Endodermal cell (in vitro differentiated cells): ENCODE data around the gene TFPI2. TPM values are rescaled to one million over a fixed set of nuclear protein-coding genes. Genes with fewer than 3 reads are reported as not detected.
A peak's percentile ranks its signal among the peaks of the same experiment; 100 is the strongest.

Source experiments
- DNase-seq: peaks from one replicate; pipeline ENCODE4 v3.0.0-alpha.2; 2017
- H3K27ac ChIP-seq: 2 replicates; pipeline ENCODE4 v1.5.1; 2013; ENCODE audit warnings: mild to moderate bottlenecking, low read depth, low read length, moderate library complexity
- H3K27me3 ChIP-seq: 2 replicates; pipeline ENCODE4 v1.6.1; 2013; ENCODE audit warnings: mild to moderate bottlenecking, low read length, moderate library complexity; ENCODE audit not compliant: insufficient read depth, control insufficient read depth, poor library complexity, severe bottlenecking
- H3K36me3 ChIP-seq: 2 replicates; pipeline ENCODE4 v1.7.0; 2013; ENCODE audit warnings: mild to moderate bottlenecking, low read length, moderate library complexity; ENCODE audit not compliant: control insufficient read depth, insufficient read depth
- H3K4me1 ChIP-seq: one replicate; pipeline ENCODE4 v1.7.0; 2013; ENCODE audit warnings: low read length; ENCODE audit not compliant: control insufficient read depth, insufficient read depth
- H3K4me3 ChIP-seq: 2 replicates; pipeline ENCODE4 v1.5.1; 2013; ENCODE audit warnings: mild to moderate bottlenecking, low read length, moderate library complexity
- H3K9ac ChIP-seq: 2 replicates; pipeline ENCODE4 v1.6.1; 2013; ENCODE audit warnings: mild to moderate bottlenecking, low read length, moderate library complexity; ENCODE audit not compliant: poor library complexity, severe bottlenecking; ENCODE audit errors: extremely low read depth
- H3K9me3 ChIP-seq: 2 replicates; pipeline ENCODE4 v1.6.1; 2013; ENCODE audit warnings: mild to moderate bottlenecking, low read length, moderate library complexity; ENCODE audit not compliant: control insufficient read depth
- H3K27ac Mint-ChIP-seq: 2 replicates; pipeline ENCODE4 v1.8.0; 2020; ENCODE audit warnings: mixed read lengths
- H3K27me3 Mint-ChIP-seq: 2 replicates; pipeline ENCODE4 v1.8.0; 2021; ENCODE audit warnings: mild to moderate bottlenecking, mixed read lengths; ENCODE audit not compliant: insufficient read depth
- H3K36me3 Mint-ChIP-seq: 2 replicates; pipeline ENCODE4 v1.8.0; 2020; ENCODE audit warnings: low read depth, mixed read lengths
- H3K4me1 Mint-ChIP-seq: 2 replicates; pipeline ENCODE4 v1.8.0; 2020; ENCODE audit warnings: mixed read lengths
- H3K4me3 Mint-ChIP-seq: 2 replicates; pipeline ENCODE4 v1.8.0; 2020; ENCODE audit warnings: mild to moderate bottlenecking, moderate library complexity, mixed read lengths
- H3K9me3 Mint-ChIP-seq: 2 replicates; pipeline ENCODE4 v1.8.0; 2020; ENCODE audit warnings: mild to moderate bottlenecking, mixed read lengths
- CTCF ChIP-seq: fragments of 200-600 bp; sonication (generic); conservative IDR thresholded peaks from 2 replicates; pipeline ENCODE4 v1.5.0; 2021; ENCODE audit warnings: antibody characterized with exemption, mild to moderate bottlenecking
- WGBS, 2 experiments: methylation state at CpG; one replicate each; pipeline versions ENCODE4 v1.1.5 to v1.1.7; 2013; ENCODE audit warnings: missing lambda C conversion rate in 2 of 2, mixed read lengths in 1 of 2; ENCODE audit not compliant: insufficient coverage in 1 of 2, insufficient read length in 1 of 2; 5-methylcytosine and 5-hydroxymethylcytosine counted together
- total RNA-seq, 2 donors: library from RNA; stranded (reverse); fragmentation: NEBNext Ultra II Directional in 1 of 2; extraction: Animal tissue kit (Norgen Biotek cat#: 25700) in 1 of 2; gene quantifications; 2 replicates in 1 of 2; 3 replicates in 1 of 2; pipeline ENCODE4 v1.2.1, GENCODE V29; 2021

TFPI2 gene
- total RNA-seq, 2 donors from 2014 or later = 2.3 to 3.1 TPM

- H3K27me3 Mint-ChIP-seq = no peaks in the 10 kb centered on the region
- peak; percentile 71 for TF ChIP-seq CTCF
- 85 to 87% methylated on average over 3 to 4 of the region's 4 CpGs for WGBS, 2 experiments
- H3K4me1 Mint-ChIP-seq = no peaks in the 10 kb centered on the region
- no peaks in the 10 kb centered on the region for H3K9me3 Mint-ChIP-seq
- no peaks in the 10 kb centered on the region for H3K36me3 Mint-ChIP-seq
- H3K4me3 Mint-ChIP-seq = no peak overlapping the region
- Histone ChIP-seq H3K4me1 (no peaks in the 10 kb centered on the region), H3K27me3 (no peaks in the 10 kb centered on the region), H3K9ac (no peak overlapping the region), H3K9me3 (no peaks in the 10 kb centered on the region), H3K4me3 (no peak overlapping the region), H3K36me3 (no peaks in the 10 kb centered on the region), H3K27ac (no peak overlapping the region)
- no peak overlapping the region for H3K27ac Mint-ChIP-seq
- DNase-seq = no peak
These were observed 29.1 kb downstream of the TFPI2 start for GRCh38 chr7:93861325-93861949.

GRCh38 chr7:93860261-93860660 is 30.3 kb downstream of the TFPI2 start:
- no peaks in the 10 kb centered on the region for H3K4me1 Mint-ChIP-seq
- Histone ChIP-seq H3K9me3 (no peaks in the 10 kb centered on the region), H3K27me3 (no peaks in the 10 kb centered on the region), H3K36me3 (no peaks in the 10 kb centered on the region), H3K9ac (no peak overlapping the region), H3K4me3 (no peak overlapping the region), H3K4me1 (no peaks in the 10 kb centered on the region), H3K27ac (no peak overlapping the region)
- 90% methylated on average over 1 of the region's 1 CpG; no CpG with 5 or more reads in 1 of the 2 experiments for WGBS, 2 experiments
- no peaks in the 10 kb centered on the region for H3K36me3 Mint-ChIP-seq
- no peaks in the 10 kb centered on the region for H3K9me3 Mint-ChIP-seq
- TF ChIP-seq CTCF = no peak
- no peak overlapping the region for H3K4me3 Mint-ChIP-seq
- no peaks in the 10 kb centered on the region for H3K27me3 Mint-ChIP-seq
- no peak for DNase-seq
- H3K27ac Mint-ChIP-seq = no peak overlapping the region

- H3K27me3 ChIP-seq = no peaks in the 10 kb centered on the region
- no peaks in the 10 kb centered on the region for H3K4me1 Mint-ChIP-seq
- H3K9me3 Mint-ChIP-seq = no peaks in the 10 kb centered on the region
- no peak overlapping the region for H3K27ac Mint-ChIP-seq
- H3K4me3 Mint-ChIP-seq = no peak overlapping the region
- no peaks in the 10 kb centered on the region for H3K9me3 ChIP-seq
- peaks cover 3% of the 10 kb centered on the region for H3K27me3 Mint-ChIP-seq
- no peak for TF ChIP-seq CTCF
- H3K36me3 Mint-ChIP-seq = no peaks in the 10 kb centered on the region
- no peak overlapping the region for H3K9ac ChIP-seq
- no peak overlapping the region for H3K27ac ChIP-seq
- no peaks in the 10 kb centered on the region for H3K4me1 ChIP-seq
- no peak for DNase-seq
- H3K36me3 ChIP-seq = no peaks in the 10 kb centered on the region
- H3K4me3 ChIP-seq = no peak overlapping the region
- WGBS, 2 experiments = 81% methylated on average over 2 of the region's 2 CpGs; no CpG with 5 or more reads in 1 of the 2 experiments
These were observed 31.7 kb downstream of the TFPI2 start for GRCh38 chr7:93858857-93859256.
